ENCODE measurements around the gene PNLIPRP1.

GRCh38 chr10:116655568-116655967 lies 64.8 kb downstream of the PNLIPRP1 start:
- TF ChIP-seq, protein P1, sequence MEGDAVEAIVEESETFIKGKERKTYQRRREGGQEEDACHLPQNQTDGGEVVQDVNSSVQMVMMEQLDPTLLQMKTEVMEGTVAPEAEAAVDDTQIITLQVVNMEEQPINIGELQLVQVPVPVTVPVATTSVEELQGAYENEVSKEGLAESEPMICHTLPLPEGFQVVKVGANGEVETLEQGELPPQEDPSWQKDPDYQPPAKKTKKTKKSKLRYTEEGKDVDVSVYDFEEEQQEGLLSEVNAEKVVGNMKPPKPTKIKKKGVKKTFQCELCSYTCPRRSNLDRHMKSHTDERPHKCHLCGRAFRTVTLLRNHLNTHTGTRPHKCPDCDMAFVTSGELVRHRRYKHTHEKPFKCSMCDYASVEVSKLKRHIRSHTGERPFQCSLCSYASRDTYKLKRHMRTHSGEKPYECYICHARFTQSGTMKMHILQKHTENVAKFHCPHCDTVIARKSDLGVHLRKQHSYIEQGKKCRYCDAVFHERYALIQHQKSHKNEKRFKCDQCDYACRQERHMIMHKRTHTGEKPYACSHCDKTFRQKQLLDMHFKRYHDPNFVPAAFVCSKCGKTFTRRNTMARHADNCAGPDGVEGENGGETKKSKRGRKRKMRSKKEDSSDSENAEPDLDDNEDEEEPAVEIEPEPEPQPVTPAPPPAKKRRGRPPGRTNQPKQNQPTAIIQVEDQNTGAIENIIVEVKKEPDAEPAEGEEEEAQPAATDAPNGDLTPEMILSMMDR (IDR thresholded peaks at IDR 0.05; ENCODE audit: borderline replicate concordance, extremely low read depth, low read length, poor library complexity, severe bottlenecking) = no peak
- no peak for TF ChIP-seq EZH2 (IDR thresholded peaks at IDR 0.05; ENCODE audit: borderline replicate concordance, low read depth, low read length, severe bottlenecking)
